Activated naive CD8-positive, alpha-beta T cell treated with anti-CD3 and anti-CD28 coated beads, Interleukin-2, amount 10 ng/mL, durations not matched to agents 7 days and 5 days (primary cell): ENCODE results near the gene AP5B1. TPM values are rescaled to one million over a fixed set of nuclear protein-coding genes. Genes with fewer than 3 reads are reported as not detected.
"Not testable (repeated sequence)": the region's sequence is repeated elsewhere in the genome, so short reads cannot be mapped to it uniquely, and the experiment has no call there.

Experiments
- ATAC-seq: fragments of 150-1000 bp; cut with Tn5 transposase; one replicate; pipeline ENCODE4 v1.10.0; 2021; ENCODE audit warnings: low read depth, moderate library complexity
- POLR2A ChIA-PET: fragments of 350-600 bp; sonication (Branson Sonifier 250); formaldehyde crosslinking; loops from one replicate; lab custom pipeline; 2021; ENCODE audit warnings: antibody characterized with exemption; lab: Charles Lee
- DNase-seq: peaks from one replicate; pipeline ENCODE4 v3.0.0; 2021
- H3K27ac Mint-ChIP-seq: one replicate; pipeline ENCODE4 v1.8.0; 2022; ENCODE audit warnings: mild to moderate bottlenecking, mixed read lengths
- H3K27me3 Mint-ChIP-seq: one replicate; pipeline ENCODE4 v1.8.0; 2022; ENCODE audit warnings: mild to moderate bottlenecking, moderate library complexity, mixed read lengths
- H3K36me3 Mint-ChIP-seq: one replicate; pipeline ENCODE4 v1.8.0; 2021; ENCODE audit warnings: mild to moderate bottlenecking, mixed read lengths
- H3K4me1 Mint-ChIP-seq: one replicate; pipeline ENCODE4 v1.8.0; 2021; ENCODE audit warnings: mixed read lengths
- H3K4me3 Mint-ChIP-seq: one replicate; pipeline ENCODE4 v1.8.0; 2022; ENCODE audit warnings: mild to moderate bottlenecking, moderate library complexity, mixed read lengths
- H3K9me3 Mint-ChIP-seq: one replicate; pipeline ENCODE4 v1.8.0; 2021; ENCODE audit warnings: mixed read lengths
- total RNA-seq, 2 experiments: library from RNA; stranded (reverse); gene quantifications; one replicate each; pipeline ENCODE4 v1.2.3, GENCODE V29; 2021

AP5B1 gene
- total RNA-seq, 2 experiments from 2014 or later, result 27.9 to 29.0 TPM

- DNase-seq, ATAC-seq, H3K27ac Mint-ChIP-seq, H3K36me3 Mint-ChIP-seq, POLR2A ChIA-PET, H3K9me3 Mint-ChIP-seq, H3K4me3 Mint-ChIP-seq, H3K4me1 Mint-ChIP-seq: not testable (repeated sequence)
- H3K27me3 Mint-ChIP-seq, result peaks cover 22% of the 10 kb centered on the region
Measured at GRCh38 chr11:65762169-65762568, 18.6 kb downstream of the AP5B1 start.

GRCh38 chr11:65745049-65745448, 35.7 kb downstream of the AP5B1 start:
- no peak for ATAC-seq
- Mint-ChIP-seq H3K27ac (no peak overlapping the region), H3K9me3 (no peaks in the 10 kb centered on the region), H3K27me3 (peaks cover 34% of the 10 kb centered on the region), H3K4me3 (no peak overlapping the region), H3K36me3 (no peaks in the 10 kb centered on the region), H3K4me1 (no peaks in the 10 kb centered on the region)
- POLR2A ChIA-PET, result no interaction called here
- DNase-seq, result no peak

DNA sequence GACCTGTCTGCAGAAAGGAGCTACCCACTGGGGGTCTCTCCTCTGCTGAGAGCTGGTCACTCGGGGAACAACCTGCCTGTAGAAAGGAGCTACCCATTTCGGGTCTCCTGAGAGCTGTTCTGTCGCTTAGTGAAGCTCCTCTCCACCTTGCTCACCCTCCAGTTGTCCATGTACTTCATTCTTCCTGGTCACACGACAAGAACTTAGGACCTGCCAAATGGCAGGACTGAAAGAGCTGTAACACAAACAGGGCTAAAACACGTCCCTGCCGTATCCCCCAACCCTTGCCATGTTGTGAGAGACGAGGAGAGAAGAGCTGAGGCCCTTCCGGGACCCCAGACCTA, 36.1 kb downstream of the AP5B1 start:
- DNase-seq, result no peak
- H3K4me1 Mint-ChIP-seq, result no peaks in the 10 kb centered on the region
- no peaks in the 10 kb centered on the region for H3K36me3 Mint-ChIP-seq
- POLR2A ChIA-PET, result no interaction called here
- no peak overlapping the region for H3K4me3 Mint-ChIP-seq
- no peak overlapping the region for H3K27ac Mint-ChIP-seq
- no peaks in the 10 kb centered on the region for H3K9me3 Mint-ChIP-seq
- ATAC-seq, result no peak
- peaks cover 31% of the 10 kb centered on the region for H3K27me3 Mint-ChIP-seq

DNA sequence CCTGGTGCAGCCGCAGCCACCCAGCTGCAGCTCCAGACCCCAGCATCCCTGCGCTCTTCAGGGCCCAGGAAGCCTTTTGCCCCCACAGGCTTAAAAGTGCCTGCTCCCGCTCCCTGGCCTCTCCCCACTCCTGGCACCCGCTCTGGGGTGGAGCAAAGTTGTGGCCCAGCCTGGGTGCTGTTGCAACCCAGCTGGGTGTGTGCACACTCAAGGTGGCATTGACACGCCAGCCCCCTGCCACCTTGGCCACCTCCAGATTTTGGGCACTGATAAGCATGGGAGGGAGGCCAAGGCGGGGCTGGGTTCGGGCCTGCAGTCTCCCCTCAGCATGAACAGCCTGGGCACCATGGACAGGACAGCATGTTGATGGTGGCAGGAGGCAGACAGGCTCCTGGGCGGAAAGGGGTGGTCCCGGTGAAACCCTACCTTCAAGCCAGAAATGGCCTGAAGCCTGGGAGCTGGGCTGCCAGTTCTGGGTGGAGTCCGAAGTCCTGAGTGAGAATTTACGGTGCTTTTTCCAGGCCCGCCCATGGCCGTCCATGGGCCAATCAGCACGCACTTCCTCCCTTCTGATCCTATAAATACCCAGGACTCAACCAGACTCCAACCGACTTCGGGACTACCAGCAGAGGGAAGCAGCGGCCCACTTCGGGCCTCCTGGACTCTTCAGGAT, 36.6 kb downstream of the AP5B1 start:
- Mint-ChIP-seq H3K9me3 (no peaks in the 10 kb centered on the region), H3K27me3 (peaks cover 27% of the 10 kb centered on the region), H3K36me3 (no peaks in the 10 kb centered on the region), H3K4me1 (no peaks in the 10 kb centered on the region), H3K27ac (no peak overlapping the region), H3K4me3 (no peak overlapping the region)
- POLR2A ChIA-PET, result no interaction called here
- ATAC-seq, result no peak
- no peak for DNase-seq

DNA sequence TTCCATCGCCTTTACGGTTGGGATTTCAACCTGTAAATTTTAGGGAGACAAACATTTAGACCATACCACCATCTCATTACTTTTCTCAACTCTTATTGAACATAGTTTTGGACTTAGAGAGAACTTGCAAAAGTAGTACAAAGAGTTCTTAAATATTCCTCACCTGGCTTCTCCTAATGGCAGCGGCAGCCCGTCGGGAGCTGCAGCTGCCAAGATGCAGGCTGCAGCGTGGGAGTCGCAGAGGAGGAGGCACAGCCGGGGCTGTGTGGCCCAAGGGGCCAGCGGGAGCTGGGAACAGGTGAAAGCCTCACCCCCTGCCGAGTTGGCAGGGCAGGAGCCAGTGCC, 37.1 kb downstream of the AP5B1 start:
- H3K4me3 Mint-ChIP-seq, result no peak overlapping the region
- POLR2A ChIA-PET, result no interaction called here
- H3K9me3 Mint-ChIP-seq, result no peaks in the 10 kb centered on the region
- H3K27ac Mint-ChIP-seq, result no peak overlapping the region
- ATAC-seq, result no peak
- no peak for DNase-seq
- H3K36me3 Mint-ChIP-seq, result no peaks in the 10 kb centered on the region
- peaks cover 22% of the 10 kb centered on the region for H3K27me3 Mint-ChIP-seq
- no peaks in the 10 kb centered on the region for H3K4me1 Mint-ChIP-seq

- POLR2A ChIA-PET, result no interaction called here
- no peaks in the 10 kb centered on the region for H3K4me1 Mint-ChIP-seq
Measured at GRCh38 chr11:65742353-65742752, 38.4 kb downstream of the AP5B1 start.

GRCh38 chr11:65741185-65741584, 39.6 kb downstream of the AP5B1 start:
- ATAC-seq (no peak), DNase-seq (no peak)
- H3K4me3 Mint-ChIP-seq, result no peak overlapping the region
- no peaks in the 10 kb centered on the region for H3K4me1 Mint-ChIP-seq
- peaks cover 29% of the 10 kb centered on the region for H3K27me3 Mint-ChIP-seq
- no peaks in the 10 kb centered on the region for H3K36me3 Mint-ChIP-seq
- POLR2A ChIA-PET, result no interaction called here
- peak overlapping the region; percentile 23 for H3K27ac Mint-ChIP-seq
- peaks cover 5% of the 10 kb centered on the region for H3K9me3 Mint-ChIP-seq

More at GRCh38 chr11:65742353-65742752, 38.4 kb downstream of the AP5B1 start:
- Mint-ChIP-seq H3K4me3 (no peak overlapping the region), H3K9me3 (no peaks in the 10 kb centered on the region), H3K36me3 (no peaks in the 10 kb centered on the region), H3K27me3 (peaks cover 26% of the 10 kb centered on the region), H3K27ac (no peak overlapping the region)
- no peak for ATAC-seq
- DNase-seq, result no peak

DNA sequence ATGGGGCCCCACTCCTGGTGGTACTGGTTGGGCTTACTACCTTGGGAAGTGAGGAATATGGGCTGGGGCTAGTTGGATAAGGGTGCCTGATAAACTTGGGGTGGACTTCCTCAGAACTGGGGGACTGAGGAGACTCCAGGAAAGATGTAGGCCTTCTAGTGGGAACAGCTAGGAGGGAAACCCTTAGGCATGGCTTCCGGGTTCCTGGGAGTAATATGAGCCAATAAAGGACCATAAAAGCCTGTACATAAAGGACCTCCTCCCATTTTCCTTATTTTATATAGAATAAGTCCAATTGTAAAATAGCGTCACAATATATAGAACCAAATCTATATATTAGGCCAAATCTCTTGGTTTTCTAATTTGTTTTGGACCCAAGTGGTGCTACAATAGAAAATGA, 41.8 kb downstream of the AP5B1 start:
- no peak overlapping the region for H3K4me3 Mint-ChIP-seq
- POLR2A ChIA-PET, result no interaction called here
- ATAC-seq, result no peak
- H3K27ac Mint-ChIP-seq, result no peak overlapping the region
- peaks cover 5% of the 10 kb centered on the region for H3K9me3 Mint-ChIP-seq
- H3K4me1 Mint-ChIP-seq, result no peaks in the 10 kb centered on the region
- no peak for DNase-seq
- no peaks in the 10 kb centered on the region for H3K36me3 Mint-ChIP-seq
- peaks cover 32% of the 10 kb centered on the region for H3K27me3 Mint-ChIP-seq

GRCh38 chr11:65736810-65737209, 44.0 kb downstream of the AP5B1 start:
- ATAC-seq, result no peak

GRCh38 chr11:65735111-65735510, 45.7 kb downstream of the AP5B1 start:
- H3K4me1 Mint-ChIP-seq, DNase-seq, H3K36me3 Mint-ChIP-seq, H3K27ac Mint-ChIP-seq, POLR2A ChIA-PET, H3K9me3 Mint-ChIP-seq, ATAC-seq, H3K4me3 Mint-ChIP-seq: not testable (repeated sequence)
- H3K27me3 Mint-ChIP-seq, result peaks cover 46% of the 10 kb centered on the region

More at GRCh38 chr11:65736810-65737209, 44.0 kb downstream of the AP5B1 start:
- POLR2A ChIA-PET, result no interaction called here
- Mint-ChIP-seq H3K27ac (no peak overlapping the region), H3K9me3 (peaks cover 6% of the 10 kb centered on the region), H3K4me3 (no peak overlapping the region), H3K36me3 (no peaks in the 10 kb centered on the region), H3K4me1 (no peaks in the 10 kb centered on the region), H3K27me3 (peaks cover 45% of the 10 kb centered on the region)
- no peak for DNase-seq

DNA sequence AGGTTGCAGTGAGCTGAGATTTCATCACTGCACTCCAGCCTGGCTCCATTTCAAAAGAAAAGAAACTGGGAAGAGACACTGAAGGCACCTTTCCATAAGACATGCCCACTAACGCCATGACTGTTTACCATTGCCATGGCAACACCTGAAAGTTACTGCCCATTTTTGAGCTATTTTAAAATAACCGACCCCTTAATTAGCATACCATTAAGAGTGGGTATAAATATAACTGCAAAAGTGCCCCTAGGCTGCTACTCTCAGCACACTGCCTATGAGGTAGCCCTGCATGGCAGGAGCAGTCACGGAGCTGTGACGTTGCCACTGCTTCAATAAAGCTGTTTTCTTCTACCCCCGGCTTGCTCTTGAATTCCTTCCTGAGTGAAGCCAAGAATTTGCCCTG, 50.3 kb downstream of the AP5B1 start:
- peaks cover 28% of the 10 kb centered on the region for H3K27me3 Mint-ChIP-seq
- H3K27ac Mint-ChIP-seq, result no peak overlapping the region
- POLR2A ChIA-PET, result interaction anchor here (1.0 kb wide), 1 partner anchor 19 kb away, joined by 8 read pairs; no protein-coding TSS in a partner anchor
- H3K4me3 Mint-ChIP-seq, result no peak overlapping the region
- H3K36me3 Mint-ChIP-seq, result no peaks in the 10 kb centered on the region
- no peaks in the 10 kb centered on the region for H3K4me1 Mint-ChIP-seq
- DNase-seq, result no peak
- ATAC-seq, result no peak
- H3K9me3 Mint-ChIP-seq, result peaks cover 1% of the 10 kb centered on the region

- no peak for DNase-seq
- Mint-ChIP-seq H3K27me3 (peaks cover 18% of the 10 kb centered on the region), H3K27ac (no peak overlapping the region), H3K4me1 (no peaks in the 10 kb centered on the region), H3K9me3 (peaks cover 1% of the 10 kb centered on the region), H3K36me3 (no peaks in the 10 kb centered on the region), H3K4me3 (no peak overlapping the region)
- POLR2A ChIA-PET, result interaction anchor here (1.2 kb wide), 1 partner anchor 105 kb away, joined by 3 read pairs; no protein-coding TSS in a partner anchor
- no peak for ATAC-seq
Measured at GRCh38 chr11:65727865-65728264, 52.9 kb downstream of the AP5B1 start.

GRCh38 chr11:65726660-65727059, 54.1 kb downstream of the AP5B1 start:
- H3K4me1 Mint-ChIP-seq, result peaks cover under 1% of the 10 kb centered on the region
- H3K27me3 Mint-ChIP-seq, result peaks cover 8% of the 10 kb centered on the region
- POLR2A ChIA-PET, result interaction anchor here (0.6 to 0.8 kb wide), 2 partner anchors 11 to 52 kb away, joined by 3 read pairs; no protein-coding TSS in a partner anchor
- H3K27ac Mint-ChIP-seq, result no peak overlapping the region
- no peaks in the 10 kb centered on the region for H3K36me3 Mint-ChIP-seq
- no peaks in the 10 kb centered on the region for H3K9me3 Mint-ChIP-seq
- no peak overlapping the region for H3K4me3 Mint-ChIP-seq
- DNase-seq (no peak), ATAC-seq (no peak)
